Kidney tubule cell (primary cell): ENCODE measurements around the gene UBE2Q2.
"Not testable (repeated sequence)": the region's sequence is repeated elsewhere in the genome, so short reads cannot be mapped to it uniquely, and the experiment has no call there.

Experiments
- DNase-seq: peaks from one replicate; pipeline ENCODE4 v3.0.0-alpha.2; 2018; ENCODE audit warnings: low spot score

UBE2Q2 gene

DNA sequence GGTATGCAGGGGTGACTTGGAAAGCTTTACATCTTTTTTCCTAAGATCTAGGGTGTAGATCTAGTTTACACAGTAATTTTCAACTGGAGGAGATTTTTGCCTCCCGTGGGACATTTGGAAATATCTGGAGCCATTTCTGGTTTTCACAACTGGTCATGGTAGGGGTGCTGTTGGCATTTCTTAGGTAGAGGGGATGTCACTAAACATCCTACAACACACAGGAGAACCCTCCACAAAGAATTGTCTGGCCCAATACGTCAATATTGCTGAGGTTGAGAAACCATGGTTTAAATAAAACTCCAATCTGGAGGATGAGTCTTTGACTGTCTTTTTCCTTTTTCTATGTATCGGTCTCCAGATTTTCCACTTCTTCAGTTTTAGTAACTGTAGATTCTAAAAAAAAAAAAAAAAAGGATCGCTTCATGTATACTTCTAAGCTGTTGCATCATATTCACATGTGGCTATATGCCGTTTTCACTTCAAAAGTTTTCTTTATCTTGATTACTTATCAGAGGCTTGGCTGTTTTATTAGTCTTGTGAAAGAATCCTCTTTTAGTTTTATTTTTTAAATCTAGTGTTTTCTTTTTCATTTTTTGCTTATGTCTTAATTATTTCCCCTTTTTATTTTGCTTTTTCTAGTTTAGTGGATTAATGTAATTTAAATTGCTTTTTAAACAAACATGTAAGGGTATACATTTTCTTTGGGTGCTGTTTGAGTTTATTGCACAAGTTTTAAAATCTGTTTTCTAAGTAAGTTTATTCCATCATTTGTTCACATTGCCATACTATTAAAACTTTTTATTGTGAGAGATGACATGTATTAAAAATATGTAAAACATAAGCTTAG, 21.2 kb downstream of the UBE2Q2 start:
- no peak for DNase-seq

GRCh38 chr15:75866045-75866444, 22.8 kb downstream of the UBE2Q2 start:
- not testable (repeated sequence) for DNase-seq

GRCh38 chr15:75866916-75867315, 23.7 kb downstream of the UBE2Q2 start:
- no peak for DNase-seq

- DNase-seq = no peak
These were observed 24.2 kb downstream of the UBE2Q2 start for GRCh38 chr15:75867449-75867848.

DNA sequence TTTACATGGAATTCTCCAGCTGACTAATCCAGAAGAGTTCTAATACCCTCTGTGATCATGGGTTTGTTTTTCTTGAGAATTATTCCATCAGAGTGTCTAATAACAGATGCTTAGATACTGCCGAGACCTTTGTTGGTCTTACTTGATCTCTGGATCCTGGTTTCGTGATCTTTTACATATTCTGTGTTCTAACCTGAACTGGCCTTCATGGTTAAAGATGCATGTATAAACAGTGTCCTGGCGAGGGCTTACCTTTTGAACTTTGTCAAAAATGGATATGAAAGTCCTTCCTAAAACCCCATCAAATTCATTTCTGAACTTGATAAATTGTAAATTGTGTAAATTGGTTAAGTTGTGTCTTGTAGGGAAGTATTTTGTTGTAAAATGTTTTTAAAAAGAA, 24.8 kb downstream of the UBE2Q2 start:
- no peak for DNase-seq

- no peak for DNase-seq
These were observed 26.2 kb downstream of the UBE2Q2 start for GRCh38 chr15:75869446-75869845.

DNA sequence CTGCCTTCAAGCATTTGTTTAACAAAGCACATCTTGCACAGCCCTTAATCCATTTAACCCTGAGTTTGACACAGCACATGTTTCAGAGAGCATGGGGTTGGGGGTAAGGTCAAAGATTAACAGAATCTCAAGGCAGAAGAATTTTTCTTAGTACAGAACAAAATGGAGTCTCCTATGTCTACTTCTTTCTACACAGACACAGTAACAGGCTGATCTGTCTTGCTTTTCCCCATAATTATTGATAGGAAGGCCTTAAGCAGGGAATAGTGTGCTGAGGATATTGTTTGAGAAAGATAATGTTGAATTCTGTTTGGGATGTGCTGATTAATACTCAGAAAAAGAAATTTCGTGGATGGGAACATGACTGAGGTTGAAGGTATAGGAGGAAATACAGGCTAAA, 28.3 kb downstream of the UBE2Q2 start:
- not testable (repeated sequence) for DNase-seq

DNA sequence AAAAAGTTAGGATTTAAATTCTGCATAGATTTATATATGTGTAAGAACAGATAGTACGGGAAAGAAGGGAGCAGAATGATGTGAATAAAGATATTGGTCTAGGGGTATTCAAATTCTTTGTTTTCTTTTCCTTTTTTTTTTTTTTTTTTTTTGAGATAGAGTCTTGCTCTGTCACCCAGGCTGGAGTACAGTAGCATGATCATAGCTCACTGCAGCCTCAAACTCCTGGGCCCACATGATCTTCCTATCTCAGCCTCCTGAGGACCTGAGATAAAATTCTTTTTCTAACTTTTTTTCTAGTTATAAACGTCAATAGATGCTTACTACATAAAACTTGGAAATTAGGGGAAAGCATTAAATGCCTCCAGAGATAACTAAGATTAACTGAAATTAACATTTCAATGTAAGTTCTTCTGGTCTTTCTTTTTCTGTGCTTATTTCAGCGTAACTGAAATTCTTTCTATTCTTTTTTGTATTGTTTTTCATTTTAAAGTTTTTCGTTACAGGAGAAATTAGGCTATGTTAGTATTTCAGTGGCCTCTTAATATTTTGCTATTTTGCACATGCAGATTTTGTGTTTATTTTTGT, 29.2 kb downstream of the UBE2Q2 start:
- DNase-seq = no peak

DNA sequence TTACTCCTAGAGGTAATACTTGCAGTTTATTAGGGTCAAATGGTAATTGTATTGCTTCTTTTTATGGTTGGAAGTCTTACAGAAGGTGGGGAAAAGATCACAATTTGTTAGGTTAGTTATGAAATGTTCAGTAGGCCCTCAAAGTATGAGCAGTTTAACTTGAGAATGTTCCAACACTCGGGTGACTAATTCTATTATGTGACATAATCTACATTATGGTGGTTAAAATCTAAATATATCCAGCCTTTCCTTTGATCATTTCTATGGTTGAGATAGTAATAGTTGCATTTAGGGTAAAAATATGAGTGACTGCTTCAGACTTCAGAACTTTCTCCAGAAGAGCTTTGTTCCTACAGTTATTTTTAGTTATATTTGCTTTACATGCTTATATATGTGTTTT, 40.8 kb downstream of the UBE2Q2 start:
- no peak for DNase-seq

GRCh38 chr15:75887178-75887577, 43.9 kb downstream of the UBE2Q2 start:
- no peak for DNase-seq

DNA sequence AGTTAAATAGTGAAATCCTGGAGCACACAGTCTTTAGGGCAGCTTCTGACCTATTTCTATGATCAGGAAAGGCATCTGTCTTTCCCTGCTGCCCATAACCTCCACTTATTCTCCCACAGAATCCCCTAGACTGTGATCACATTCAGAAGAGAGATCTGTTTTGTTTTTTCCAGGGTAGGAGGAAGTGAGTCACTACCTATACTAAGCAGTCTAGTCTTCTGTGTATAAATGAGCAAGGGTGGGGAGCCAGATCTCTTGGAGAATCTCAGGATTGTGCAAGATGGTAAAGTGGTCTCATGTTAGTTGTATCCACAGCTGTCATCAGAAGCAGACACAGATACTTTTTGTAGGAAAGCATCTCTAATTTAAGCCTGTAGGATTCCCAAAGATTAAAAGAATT, 48.6 kb downstream of the UBE2Q2 start:
- DNase-seq = peak; percentile 75

GRCh38 chr15:75895731-75896130, 52.5 kb downstream of the UBE2Q2 start:
- DNase-seq = no peak

DNA sequence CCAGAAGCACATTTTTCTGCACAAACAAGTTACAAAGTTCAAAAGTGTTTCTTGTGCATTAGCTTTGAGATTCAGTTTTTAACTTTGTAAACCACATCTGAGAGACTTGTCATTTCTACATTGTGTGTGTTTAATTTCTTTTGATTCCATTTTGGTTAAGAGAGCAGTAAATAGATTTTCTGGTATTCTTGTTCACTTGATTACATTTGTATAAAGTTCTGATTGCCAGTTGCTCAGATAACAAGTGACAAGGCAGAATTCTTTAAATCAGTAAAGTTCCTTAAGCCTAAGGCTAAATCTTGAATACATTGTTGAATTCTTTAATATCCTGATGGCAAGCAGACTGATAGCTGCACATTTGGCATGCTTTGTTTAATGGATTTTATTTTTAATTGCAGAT, 57.3 kb downstream of the UBE2Q2 start:
- no peak for DNase-seq

- DNase-seq = no peak
These were observed 58.9 kb downstream of the UBE2Q2 start for GRCh38 chr15:75902129-75902557.

DNA sequence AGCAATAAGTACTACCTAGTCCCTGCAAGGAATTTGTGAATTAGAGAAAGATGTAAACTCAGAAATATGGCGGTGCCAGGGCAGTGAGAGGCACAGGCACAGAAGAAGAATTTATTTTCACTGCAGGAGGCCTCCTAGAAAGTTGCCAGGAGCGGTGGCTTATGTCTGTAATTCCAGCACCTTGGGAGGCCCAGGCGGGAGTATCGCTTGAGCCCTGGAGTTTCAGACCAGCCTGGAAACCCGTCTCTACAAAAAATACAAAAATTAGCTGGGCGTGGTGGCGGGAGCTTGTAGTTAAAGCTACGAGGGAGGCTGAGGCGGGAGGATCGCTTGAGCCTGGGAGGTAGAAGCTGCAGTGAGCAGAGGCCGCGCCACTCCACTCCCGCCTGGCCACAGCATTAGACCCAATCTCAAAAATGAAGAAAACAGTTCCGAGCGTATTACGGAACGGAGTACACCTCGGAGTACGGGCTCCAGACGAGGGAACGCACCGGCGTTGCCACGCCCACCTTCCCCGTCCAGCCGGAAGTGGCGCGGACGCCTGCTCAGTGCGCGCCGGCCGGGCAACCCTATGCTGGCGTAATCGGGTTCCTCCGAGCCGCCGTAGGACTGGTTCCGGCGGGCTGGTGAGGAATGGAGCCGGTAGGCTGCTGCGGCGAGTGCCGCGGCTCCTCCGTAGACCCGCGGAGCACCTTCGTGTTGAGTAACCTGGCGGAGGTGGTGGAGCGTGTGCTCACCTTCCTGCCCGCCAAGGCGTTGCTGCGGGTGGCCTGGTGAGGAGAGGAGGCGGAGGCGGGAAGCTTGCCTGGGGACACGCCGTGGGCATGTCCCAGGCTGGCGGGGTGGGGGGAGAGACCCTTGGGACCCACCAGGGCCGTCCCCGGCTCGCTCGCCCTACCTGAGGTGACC, 60.3 kb downstream of the UBE2Q2 start, which contains the start of gene FBXO22:
FBXO22 (plus strand) TSS at position 548 of the 909 bp plus-strand sequence; CDS start at position 634, 86 bp downstream.
- DNase-seq = peak; percentile 92

DNA sequence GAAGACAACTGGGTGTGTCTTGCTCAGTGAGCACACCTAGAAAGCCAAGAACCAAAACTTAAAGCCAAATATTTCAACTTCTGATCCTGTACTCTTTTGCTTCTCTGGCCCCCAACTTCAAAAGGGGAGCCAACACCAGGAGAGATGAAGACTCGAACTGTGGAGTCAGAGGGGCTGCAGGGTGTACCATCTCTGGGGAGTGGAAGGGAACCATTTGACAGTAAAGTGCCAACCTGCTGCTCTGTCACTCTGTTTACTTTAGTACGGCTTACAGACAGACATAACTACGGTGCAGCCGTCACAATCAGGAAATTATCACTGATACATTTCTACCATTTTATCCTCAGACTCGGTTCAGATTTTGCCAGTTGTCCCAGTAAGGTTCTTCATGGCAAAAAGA, 62.0 kb downstream of the UBE2Q2 start:
- DNase-seq = no peak

DNA sequence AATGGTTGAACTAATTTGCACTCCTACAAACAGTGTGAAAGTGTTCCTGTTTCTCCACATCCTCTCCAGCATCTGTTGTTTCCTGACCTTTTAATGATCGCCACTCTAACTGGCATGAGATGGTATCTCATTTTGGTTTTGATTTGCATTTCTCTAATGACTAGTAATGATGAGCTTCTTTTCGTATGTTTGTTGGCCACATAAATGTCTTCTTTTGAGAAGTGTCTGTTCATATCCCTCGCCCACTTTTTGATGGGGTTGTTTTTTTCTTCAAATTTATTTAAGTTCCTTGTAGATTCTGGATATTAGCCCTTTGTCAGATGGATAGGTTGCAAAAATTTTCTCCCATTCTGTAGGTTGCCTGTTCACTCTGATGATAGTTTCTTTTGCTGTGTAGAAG, 67.1 kb downstream of the UBE2Q2 start:
- not testable (repeated sequence) for DNase-seq

DNA sequence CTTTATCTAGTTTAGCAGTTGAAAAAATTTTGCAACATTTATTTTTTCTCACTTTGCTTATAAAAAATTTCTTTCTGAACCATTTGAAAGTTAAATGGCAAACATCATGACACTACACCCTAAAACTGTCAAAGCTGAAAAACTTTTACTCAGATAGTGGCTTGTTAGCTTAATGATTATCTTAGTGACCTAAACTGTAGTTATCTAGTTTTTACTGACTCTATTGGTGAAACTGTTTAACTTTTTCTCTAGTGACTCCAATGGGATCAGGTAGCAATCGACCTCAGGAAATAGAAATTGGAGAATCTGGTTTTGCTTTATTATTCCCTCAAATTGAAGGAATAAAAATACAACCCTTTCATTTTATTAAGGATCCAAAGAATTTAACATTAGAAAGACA, 73.7 kb downstream of the UBE2Q2 start:
- DNase-seq = no peak

- no peak for DNase-seq
These were observed 74.9 kb downstream of the UBE2Q2 start for GRCh38 chr15:75918135-75918534.

GRCh38 chr15:75920079-75920478, 76.8 kb downstream of the UBE2Q2 start:
- DNase-seq = no peak

DNA sequence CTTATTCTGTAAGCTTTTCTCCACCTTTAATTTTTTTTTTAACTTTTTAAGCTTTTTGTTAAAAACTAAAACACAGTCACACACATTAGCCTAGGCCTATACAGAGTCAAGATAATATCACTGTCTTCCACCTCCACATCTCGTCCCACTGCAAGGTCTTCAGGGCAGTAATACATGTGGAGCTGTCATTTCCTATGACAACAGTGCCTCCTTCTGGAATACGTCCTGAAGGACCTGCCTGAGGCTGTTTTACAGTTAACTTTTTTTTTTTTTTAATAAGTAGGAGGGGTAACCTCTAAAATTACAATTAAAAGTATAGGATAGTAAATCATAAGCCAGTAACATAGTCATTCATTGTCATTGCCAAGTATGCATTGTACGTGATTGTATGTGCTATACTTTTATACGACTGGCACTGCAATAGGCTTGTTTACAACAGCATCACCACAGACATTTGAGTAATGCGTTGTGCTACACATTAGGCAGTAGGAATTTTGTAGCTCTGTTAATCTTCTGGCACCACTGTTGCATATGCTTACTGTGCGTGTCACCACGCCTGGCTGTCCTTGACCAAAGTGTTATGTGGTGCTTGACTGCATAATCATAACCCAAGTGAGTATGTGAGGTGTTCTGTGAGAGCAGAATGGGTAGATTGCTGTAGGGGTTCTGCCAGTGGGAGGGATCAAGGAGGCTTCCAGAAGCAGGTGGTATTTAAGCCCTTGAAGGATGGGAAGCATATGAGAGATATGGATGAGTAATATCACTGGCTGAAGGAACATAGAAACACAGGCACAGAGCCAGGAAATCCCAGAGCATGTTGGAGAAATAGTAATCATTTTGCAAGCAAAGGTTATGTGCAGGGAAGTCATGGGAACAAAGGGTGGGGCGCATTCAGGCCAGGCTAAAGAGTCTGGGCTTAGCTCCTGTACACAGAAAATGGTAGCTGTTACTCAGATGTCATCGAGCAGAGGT, 78.8 kb downstream of the UBE2Q2 start:
- peak; percentile 74 for DNase-seq
